IPS-NIHi7 (cell line): ENCODE measurements around the gene CCDC102B.
"Not testable (repeated sequence)": the region's sequence is repeated elsewhere in the genome, so short reads cannot be mapped to it uniquely, and the experiment has no call there.

Experiments used
- DNase-seq: peaks from one replicate; pipeline ENCODE4 v3.0.0; 2012; ENCODE audit warnings: mixed read lengths; ENCODE audit errors: extremely low spot score

The CCDC102B gene

DNA sequence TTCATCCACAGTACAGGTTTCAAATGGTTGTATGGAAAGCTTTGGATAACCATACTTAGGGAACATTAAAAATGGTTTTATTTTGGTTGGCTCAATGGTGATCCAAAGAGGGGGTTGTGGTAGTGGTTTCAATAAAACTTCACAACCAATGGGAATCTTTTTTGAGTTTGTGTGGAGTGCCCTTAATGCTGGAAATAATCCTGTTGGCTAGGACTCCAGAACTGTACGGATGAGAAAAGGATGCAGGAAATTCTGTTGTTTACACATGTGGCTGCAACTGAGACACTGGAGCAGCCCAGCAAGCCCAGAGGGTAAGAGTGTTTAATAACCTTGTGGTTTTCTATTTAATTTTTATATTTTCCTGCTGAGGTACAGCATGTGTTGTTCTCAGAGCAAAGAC is at the start of gene CCDC102B:
Gene CCDC102B, plus strand, starts transcription at position 210 of the 400 bp plus-strand sequence. CDS start 38,684 bp downstream, outside the sequence.
- DNase-seq: no peak

DNA sequence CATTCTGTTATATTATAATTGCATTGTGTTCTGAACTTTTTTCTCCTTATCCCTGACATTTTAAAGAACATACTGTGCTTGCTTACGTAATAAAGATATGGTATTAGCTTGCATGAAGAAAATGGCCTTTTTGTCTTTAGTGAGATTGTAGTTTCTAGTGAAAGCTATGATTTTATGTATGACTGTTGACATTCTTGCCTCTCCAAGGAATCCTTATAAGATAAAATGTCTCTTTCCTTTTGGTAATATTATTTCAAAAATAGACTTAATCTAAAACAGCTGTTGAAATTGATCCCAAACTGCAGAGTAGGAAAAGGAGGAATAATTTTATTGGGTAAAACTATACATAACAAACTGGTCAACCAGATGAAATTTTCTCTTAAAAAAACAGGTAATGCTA is 40.8 kb upstream of the CCDC102B start:
- DNase-seq: no peak

DNA sequence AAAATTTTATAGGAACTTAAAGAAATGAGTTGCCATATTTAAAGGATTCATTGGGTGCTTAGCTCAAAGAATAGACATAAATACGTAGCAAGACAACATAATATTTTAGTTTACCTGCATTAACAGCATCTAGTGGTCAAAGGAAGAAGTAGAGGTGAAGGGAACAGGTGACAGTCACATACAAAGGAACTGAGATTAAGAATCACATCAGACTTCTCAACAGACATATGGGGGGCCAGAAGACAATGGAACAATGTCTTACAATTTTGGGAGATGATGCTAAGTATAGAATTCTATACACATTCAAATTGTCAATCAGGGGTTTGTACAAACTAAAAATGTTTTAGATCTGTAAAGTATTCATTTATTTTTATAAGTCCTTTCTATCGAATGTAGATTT is 38.6 kb upstream of the CCDC102B start:
- no peak for DNase-seq

DNA sequence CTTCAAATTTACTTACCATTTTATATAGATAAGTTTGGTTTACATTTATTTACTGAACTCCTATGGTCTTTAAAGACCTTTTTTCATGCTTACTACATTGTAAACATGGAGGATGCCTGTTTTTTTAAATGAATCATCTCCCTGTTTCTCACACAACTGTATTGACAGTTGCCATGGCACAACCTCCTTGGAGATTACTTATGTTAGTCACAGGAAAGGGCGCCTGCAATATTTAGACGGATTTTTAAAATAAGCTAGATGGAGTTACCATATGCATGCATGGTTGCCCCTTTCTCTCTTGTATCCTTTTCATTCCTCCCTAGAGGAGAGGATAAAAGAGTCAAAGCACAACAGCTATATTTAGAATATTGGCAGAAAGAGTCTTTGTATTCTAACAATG is 34.8 kb upstream of the CCDC102B start:
- no peak for DNase-seq

DNA sequence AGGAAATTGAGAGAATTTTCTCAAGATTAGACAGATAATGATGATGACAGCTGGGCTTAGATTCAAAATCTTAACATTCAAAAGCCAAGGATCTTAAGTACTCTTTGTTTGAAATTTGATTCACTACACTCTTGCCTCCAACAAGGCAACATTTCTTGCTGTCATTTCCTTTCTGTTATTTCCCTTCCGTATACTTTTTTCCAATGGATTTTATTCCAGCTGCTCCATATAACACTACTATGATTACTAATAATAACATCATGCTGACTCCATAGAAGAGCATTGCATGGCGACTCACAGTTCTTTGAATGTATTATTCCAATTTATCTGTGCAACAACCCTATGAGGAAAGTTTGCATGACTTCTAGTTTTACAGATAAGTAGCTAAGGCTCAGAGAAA is 33.9 kb upstream of the CCDC102B start:
- DNase-seq: no peak

DNA sequence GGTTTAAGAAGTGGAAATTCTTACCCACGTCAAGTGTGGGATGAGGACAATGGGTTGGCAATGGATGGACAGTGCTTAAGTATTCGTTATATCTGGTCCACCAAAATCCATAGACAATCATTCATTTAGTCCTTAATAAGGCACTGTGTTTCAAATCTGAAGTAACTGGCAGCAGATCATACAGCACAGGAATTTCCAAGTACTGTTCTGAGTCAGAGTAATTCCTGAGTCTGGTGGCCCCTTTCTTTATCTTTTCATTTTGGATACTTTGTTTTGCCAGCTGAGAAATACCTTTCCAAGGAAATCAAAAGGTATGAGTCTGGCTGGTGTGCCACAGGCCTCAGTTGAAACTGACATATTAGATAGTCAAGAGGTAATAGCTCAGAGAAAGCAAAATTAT is 31.4 kb upstream of the CCDC102B start:
- DNase-seq: no peak

DNA sequence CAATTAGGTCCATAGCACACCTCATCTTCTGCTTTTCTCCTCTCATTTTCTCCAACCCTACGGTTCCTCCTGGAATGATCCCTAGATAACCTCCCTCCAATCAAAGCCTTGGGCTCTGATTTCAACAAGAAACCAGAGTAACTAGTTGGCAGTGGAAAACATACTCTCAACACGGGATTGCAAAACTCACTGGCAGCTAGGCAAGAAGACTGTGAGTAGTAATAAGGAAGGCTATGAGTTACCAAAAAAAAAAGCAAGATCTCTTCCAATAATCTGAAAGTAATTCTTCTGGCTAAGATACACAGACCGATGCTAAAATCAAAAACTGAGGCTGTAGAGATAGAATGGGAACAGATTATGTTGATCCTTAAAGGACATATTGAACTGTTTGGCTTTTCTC is 28.4 kb upstream of the CCDC102B start:
- DNase-seq: no peak

DNA sequence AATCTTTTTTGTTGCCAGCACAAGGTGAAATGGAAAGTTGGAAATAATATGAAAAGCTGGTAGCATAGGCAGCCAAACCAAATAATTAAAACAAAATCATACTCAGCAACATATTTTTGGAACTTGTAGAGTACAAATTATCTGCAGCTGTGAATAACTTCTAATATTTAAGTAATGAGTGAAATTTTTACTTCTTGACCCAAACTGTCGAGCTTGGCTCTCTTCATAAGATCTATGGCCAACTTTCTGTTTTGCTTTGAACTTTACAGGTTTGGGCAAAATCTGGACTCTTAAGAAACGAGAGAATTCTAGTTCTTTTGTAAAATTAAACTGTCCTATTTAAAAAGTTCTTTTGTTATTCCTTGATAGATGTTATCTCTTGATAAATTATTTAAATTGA is 25.6 kb upstream of the CCDC102B start:
- DNase-seq: no peak

DNA sequence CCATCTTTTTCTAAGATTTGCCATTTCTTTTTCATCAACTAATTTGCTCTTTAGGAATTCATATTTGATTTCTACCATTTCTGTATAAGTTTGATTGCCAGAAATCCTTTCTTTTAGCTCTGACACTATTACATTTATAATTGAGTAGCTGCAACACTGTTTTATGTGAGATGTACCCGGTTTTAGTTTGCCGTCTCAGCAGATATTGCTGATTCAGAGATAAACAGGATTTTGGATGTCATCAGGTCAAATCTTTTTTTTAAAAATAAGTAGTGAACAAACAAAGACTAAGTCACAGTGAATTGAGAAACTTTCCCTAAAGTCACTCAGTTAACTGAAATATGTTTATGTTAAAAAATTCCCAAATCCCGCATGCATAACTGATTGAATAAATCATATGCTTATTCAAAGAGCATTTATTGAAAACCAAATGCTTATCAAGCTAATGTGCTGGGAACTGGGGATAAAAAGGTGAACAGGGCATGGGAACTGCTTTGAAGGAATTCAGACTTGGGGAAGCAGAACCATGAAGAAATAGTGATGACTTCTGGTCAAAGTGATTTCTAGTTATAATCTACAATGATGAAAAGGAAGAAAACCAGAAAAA is 19.5 kb upstream of the CCDC102B start:
- no peak for DNase-seq

DNA sequence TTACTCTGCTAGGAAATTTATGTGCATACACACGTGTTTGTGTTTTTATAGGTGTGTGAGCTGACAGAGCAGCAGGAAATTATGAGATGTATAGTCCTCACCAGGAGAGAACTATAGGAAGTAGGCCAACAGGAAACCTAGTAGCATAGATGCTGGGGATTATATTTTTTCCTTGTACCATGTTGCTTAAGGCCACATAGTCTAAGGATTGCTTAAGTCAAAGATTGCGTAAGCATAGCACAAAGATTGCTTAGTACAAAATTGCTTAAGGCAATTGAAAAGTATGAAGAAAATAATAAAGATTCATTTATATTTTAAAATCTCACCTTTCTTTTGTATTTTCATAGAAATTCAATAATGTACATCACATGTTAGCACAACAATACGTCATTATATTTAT is 18.7 kb upstream of the CCDC102B start:
- no peak for DNase-seq

DNA sequence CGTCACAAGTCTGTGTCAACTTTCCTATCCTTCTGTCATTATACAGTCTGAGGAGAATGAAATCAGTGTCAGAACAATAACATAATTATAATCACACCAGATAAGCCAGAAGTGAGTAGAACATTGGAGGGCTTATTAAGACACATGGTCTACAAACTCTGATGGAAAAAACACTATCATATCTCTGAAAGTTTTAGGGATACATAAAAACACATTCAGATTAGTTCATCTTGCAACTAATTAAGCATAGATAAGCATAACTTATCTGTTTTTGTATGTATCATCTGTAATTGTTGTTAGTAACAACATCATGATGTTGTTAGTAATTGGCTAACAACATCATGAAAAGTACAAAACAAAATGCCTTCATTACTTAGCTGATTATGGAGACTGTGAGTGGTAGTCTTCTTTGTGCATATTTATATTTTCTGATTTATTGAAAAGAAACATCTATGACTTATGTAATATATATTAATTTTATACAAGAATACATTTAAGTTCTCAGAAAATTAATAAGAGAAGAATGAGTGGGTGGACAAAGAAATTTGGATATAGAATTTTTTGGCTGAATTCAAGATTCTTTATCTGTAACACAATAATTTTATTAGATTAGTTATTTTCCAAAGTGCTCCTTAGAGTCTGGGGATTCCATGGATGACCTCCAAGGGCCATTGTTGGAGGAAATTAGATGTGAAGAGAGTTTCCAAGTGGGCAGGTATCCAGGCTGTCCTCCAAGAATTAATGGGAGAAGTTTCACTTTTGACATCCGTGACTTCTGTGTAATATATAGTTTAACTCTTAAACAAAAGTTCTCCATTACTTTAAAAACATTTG is 16.9 kb upstream of the CCDC102B start:
- no peak for DNase-seq

DNA sequence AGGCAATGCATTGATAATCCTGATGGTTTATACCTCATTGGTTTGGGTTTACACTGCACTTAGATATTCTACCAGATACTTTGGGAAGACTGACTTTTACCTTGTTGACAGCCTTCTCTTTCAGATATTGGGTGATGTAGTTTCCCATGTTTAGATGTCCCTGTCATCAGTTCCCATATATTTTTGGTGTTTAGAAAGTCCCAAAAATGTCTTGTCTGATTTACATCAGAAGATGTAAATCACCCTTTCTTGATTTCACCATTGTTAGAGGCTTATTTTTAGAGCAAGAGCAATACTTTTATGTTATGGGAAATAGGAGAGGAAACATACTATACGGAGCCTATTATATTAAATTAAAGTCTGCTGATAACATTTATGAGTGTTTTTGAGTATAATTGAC is 14.4 kb upstream of the CCDC102B start:
- no peak for DNase-seq

DNA sequence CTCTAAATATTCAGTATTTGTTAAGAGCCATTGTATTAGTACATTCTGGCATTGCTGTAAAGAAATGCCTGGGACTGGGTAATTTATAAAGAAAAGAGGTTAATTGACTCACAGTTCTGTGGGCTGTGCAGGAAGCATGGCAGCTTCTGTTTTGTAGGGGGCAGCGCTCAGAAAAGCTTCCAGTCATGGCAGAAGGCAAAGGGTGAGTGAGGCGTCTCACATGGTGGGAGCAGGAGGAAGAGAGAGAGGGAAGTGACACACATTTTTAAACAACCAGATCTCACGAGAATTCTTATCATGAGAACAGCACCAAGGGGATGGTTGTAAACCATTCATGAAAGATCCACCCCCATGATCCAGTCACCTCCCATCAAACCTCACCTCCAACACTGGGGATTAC is 13.8 kb upstream of the CCDC102B start:
- DNase-seq: no peak

DNA sequence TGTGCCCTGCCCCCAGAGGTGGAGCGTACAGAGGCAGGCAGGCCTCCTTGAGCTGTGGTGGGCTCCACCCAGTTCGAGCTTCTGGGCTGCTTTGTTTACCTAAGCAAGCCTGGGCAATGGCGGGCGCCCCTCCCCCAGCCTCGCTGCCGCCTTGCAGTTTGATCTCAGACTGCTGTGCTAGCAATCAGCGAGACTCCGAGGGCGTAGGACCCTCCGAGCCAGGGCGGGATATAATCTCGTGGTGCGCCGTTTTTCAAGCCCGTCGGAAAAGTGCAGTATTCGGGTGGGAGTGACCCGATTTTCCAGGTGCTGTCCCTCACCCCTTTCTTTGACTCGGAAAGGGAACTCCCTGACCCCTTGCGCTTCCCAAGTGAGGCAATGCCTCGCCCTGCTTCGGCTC is 7.6 kb upstream of the CCDC102B start:
- not testable (repeated sequence) for DNase-seq

DNA sequence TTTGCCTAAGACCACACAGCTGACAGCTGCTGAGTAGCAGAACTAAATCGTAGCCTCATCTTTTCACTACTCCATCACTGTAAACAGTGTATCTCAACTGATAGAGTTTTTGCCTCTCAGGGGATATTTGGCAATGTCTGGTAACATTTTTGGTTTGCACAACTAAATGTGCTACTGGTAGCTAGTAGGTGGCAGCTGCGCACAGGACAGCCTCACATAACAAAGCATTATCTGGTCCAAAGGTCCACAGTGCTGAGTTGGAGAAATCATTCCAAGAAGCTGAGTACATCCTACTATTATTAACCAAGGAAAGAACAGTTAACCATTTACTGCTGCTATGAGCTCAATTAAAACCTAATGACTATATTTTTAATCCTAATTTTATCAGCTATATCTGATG is 6.1 kb upstream of the CCDC102B start:
- DNase-seq: no peak

DNA sequence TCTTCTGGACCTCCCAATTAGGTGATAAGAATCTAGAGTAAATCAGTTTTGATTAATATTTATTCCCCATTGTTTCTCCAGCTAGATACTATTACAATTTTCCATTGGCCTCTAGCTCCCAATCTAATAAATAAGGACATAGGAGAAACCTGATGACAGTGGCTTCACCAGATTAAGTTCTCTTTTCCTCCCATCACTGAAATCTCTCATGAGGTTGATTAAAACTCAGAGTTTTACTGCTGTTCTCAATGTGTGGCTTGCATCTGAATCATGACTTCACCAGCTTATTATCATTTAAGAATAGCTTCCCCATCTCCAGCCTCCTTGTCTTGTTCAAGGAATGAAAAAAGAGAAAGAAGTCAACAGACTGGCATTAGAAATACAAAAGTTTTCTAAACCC is 3.9 kb upstream of the CCDC102B start:
- DNase-seq: no peak

DNA sequence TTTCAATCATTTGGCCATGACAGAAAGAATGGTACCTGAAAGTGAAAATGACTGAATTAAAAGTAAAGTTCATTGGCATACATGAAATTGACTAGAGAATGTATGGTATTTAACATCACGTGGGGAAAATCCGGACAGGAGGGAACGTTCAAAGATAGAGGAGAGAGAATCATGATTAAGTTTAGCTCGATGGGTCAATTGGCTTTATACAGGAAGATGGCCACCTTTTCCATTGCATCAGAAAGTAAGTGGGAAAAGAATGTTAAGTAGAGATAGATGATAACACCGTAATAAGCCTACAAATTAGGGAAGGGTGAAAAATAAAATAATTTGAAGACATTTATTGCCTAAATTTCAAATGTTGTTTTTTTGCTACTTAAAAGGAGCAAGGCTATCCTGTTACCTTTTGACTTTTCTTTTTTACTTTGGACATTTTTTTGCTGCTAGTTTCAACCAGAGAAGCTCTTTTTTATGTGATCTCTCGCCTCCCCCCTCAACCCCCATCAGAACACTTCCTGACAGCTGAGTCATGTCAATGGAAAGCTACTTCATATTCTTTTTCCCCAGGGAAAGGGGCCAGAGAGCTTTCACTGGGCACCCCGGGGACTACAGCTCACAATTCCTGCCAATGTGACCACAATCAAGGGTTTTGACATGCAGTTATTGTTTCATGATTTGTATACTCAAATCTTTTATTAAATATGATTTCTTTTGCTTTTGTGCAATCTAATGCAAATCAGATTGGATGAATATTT is 767 bp upstream of the CCDC102B start:
- no peak for DNase-seq

DNA sequence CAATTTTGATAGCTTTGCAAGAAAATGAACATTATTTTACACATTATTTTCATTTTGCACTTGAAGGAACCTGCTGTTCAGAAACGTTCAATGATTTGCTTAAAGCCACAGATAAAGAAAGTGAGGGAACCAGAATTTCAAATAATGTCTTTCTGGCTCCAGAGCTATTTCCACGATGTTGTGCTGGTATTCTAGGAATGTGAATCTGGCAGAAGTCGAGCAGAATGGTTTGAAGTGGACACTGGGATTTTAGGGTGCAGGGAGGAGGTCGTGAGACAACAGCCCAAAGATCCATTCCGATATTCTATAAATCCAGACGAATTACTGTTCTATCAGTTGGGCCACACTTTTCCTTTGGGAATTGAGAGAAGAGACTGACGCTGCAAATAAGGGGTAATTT is 2.2 kb downstream of the CCDC102B start:
- DNase-seq: no peak

DNA sequence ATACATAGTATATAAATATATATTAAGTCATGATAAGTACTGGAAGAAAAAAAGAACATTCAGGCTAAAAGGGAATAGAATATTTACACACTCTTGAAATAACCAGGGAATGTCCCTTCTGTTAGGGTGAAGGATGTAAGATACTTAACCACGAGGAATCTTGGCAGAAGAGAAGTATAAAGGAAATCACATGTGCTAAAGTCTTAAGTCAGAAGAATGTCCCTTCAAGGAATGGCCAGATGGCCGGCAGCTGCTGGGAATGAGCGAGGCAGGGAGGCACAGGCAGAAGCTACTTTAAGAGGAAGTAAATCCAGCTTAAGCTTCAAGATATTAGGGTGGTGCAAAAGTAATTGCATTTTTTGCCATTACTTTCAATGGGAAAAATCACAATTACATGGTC is 5.5 kb downstream of the CCDC102B start:
- DNase-seq: no peak

DNA sequence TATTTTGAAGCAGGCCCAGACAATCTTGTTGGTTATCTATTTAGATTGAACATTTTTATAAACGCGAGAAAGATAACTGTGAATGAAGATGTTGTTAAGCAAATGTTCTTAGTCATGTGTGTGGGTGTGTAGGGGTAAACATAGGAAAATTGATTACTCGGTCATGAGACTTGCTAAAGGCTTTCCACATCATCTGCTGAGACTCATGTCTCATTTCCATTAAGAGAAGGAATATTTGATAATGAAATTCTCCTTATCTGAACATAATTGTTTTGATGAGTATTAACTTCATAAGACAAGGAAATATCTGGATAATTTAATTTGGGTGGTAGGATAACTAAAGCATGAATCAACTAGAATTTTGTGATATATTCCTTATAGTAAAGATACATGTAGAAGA is 19.7 kb downstream of the CCDC102B start:
- DNase-seq: no peak

DNA sequence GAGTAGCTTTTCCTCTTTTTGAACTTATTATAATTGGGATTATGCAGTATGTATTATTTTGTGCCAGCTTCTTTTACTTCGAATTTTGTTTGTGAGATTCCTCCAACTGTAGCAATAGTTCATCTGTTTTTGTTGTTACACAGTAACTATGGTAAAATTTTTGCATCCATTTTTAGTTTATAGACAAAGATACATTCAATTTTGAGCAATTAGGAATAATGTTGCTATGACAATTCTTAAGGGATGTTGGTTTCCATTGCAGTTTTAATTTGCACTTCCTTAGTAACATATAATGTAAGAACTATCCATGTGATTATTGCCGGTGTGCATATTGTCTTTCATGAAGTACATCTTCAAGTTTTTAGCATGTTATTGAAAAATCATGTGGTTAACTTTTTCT is 20.7 kb downstream of the CCDC102B start:
- no peak for DNase-seq

DNA sequence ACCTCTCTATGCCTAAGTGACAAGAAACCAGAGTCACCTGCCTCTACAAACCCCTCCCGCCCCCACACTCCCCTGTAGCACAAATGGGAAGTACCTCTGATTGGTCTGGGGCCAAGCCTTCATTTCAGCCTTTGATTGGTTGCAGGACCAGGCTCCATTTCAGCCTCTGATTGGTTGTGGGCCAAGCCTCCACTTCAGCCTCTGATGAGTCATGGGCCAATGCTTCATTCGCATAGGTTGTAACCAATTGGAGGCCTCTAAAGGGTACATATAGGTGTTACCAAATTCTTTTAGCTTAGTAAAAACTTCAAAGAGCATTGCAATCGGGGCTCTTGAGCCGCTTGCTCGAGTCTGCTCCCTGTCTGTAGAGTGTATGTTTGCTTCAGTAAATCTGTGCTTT is 25.0 kb downstream of the CCDC102B start:
- DNase-seq: no peak

DNA sequence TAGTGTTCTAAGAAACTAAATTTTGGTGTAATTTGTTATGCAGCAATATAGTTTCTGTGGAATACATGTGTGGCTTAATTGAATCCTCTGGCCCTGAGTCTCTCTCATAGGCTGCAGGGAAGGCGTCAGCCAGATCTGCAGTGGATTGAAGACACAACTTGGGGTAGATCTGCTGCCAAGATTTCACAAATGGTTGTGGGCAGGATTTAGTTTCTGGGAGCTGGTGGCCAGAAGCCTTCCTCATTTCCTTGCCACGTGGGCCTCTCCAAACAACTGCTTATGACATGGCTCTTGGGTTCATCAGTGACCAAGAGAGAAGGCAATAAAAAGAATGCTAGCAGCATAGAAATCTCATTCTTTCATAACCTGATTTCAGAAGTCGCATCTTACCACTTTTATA is 28.2 kb downstream of the CCDC102B start:
- no peak for DNase-seq
